H1 (cell line): ENCODE data around the gene CCNI. TPM values are rescaled to one million over a fixed set of nuclear protein-coding genes. Genes with fewer than 3 reads are reported as not detected.

Experiments
- CTCF ChIA-PET: fragments of 300-600 bp; sonication (Branson Sonifier 250); formaldehyde crosslinking; loops from one replicate; lab custom pipeline; 2021; ENCODE audit not compliant: partially characterized antibody; lab: Charles Lee
- POLR2A ChIA-PET: fragments of 300-600 bp; sonication (Branson Sonifier 250); formaldehyde crosslinking; loops from one replicate; lab custom pipeline; 2021; ENCODE audit warnings: inconsistent platforms; ENCODE audit not compliant: partially characterized antibody; lab: Charles Lee
- DNase-seq, 2 experiments: peaks; one replicate each; pipeline versions ENCODE4 v3.0.0 to v3.0.0-alpha.2; 2010 to 2022; ENCODE audit warnings: low spot score in 2 of 2, low read depth in 1 of 2, mixed read lengths in 1 of 2
- FAIRE-seq: peaks from 2 replicates; lab custom pipeline; 2011; peaks lifted over from hg19 to GRCh38; lab: Jason Lieb, UNC
- H2AFZ ChIP-seq: 2 replicates; pipeline ENCODE4 v1.8.1; 2012; ENCODE audit warnings: low read length, inconsistent platforms
- H2AK5ac ChIP-seq: 2 replicates; pipeline ENCODE4 v1.6.1; 2013; ENCODE audit warnings: low read depth, low read length
- H2BK120ac ChIP-seq: replicated peaks from 2 replicates; pipeline ENCODE3; 2013; ENCODE audit warnings: low read depth, low read length, inconsistent platforms
- H2BK12ac ChIP-seq: 2 replicates; pipeline ENCODE4 v1.6.1; 2013; ENCODE audit warnings: low read depth, low read length
- H2BK15ac ChIP-seq: 2 replicates; pipeline ENCODE4 v1.6.1; 2013; ENCODE audit warnings: low read length
- H2BK20ac ChIP-seq: 2 replicates; pipeline ENCODE4 v1.6.1; 2013; ENCODE audit warnings: low read length
- H2BK5ac ChIP-seq: 2 replicates; pipeline ENCODE4 v1.6.1; 2013; ENCODE audit warnings: low read depth, low read length
- H3K14ac ChIP-seq: 2 replicates; pipeline ENCODE4 v1.6.1; 2013; ENCODE audit warnings: inconsistent platforms; ENCODE audit not compliant: insufficient read length
- H3K18ac ChIP-seq: 2 replicates; pipeline ENCODE4 v1.6.1; 2013; ENCODE audit warnings: low read length; ENCODE audit errors: extremely low read depth
- H3K23ac ChIP-seq: 2 replicates; pipeline ENCODE4 v1.6.1; 2013; ENCODE audit warnings: inconsistent platforms; ENCODE audit not compliant: insufficient read length
- H3K23me2 ChIP-seq: 2 replicates; pipeline ENCODE4 v1.6.1; 2013; ENCODE audit warnings: low read depth, low read length
- H3K27ac ChIP-seq: 2 replicates; pipeline ENCODE4 v1.6.1; 2011; ENCODE audit warnings: low read depth, low read length, inconsistent platforms
- H3K27me3 ChIP-seq, 4 experiments: replicated peaks in 1 of 4; 1 replicate in 1 of 4; 2 replicates in 3 of 4; pipeline versions ENCODE4 v1.6.1 to v1.8.1; 2011 to 2013; ENCODE audit warnings: low read length in 3 of 4, mild to moderate bottlenecking in 3 of 4, inconsistent platforms in 2 of 4, mixed read lengths in 2 of 4, moderate library complexity in 1 of 4; ENCODE audit not compliant: control insufficient read depth in 3 of 4, insufficient read depth in 3 of 4; ENCODE audit errors: extremely low read depth in 1 of 4
- H3K36me3 ChIP-seq, 4 experiments: 2 replicates each; pipeline versions ENCODE4 v1.6.1 to v1.8.1; 2011 to 2013; ENCODE audit warnings: mild to moderate bottlenecking in 4 of 4, low read length in 3 of 4, moderate library complexity in 2 of 4, control low read depth in 1 of 4, inconsistent platforms in 1 of 4; ENCODE audit not compliant: insufficient read depth in 4 of 4, control insufficient read depth in 2 of 4
- H3K4ac ChIP-seq: replicated peaks from 2 replicates; pipeline ENCODE3; 2013; ENCODE audit warnings: low read length, low read depth, mixed read lengths, inconsistent platforms; ENCODE audit not compliant: insufficient read length
- H3K4me1 ChIP-seq, 4 experiments: replicated peaks in 1 of 4; 1 replicate in 1 of 4; 2 replicates in 3 of 4; pipeline versions ENCODE4 v1.6.1 to v1.8.1; 2011 to 2013; ENCODE audit warnings: low read length in 3 of 4, inconsistent platforms in 2 of 4, mixed read lengths in 1 of 4; ENCODE audit not compliant: insufficient read depth in 4 of 4, control insufficient read depth in 3 of 4
- H3K4me2 ChIP-seq, 2 experiments: 2 replicates each; pipeline versions ENCODE4 v1.6.1 to v1.8.1; 2011 to 2013; ENCODE audit warnings: low read depth in 2 of 2, low read length in 2 of 2, control low read depth in 1 of 2, inconsistent platforms in 1 of 2, mild to moderate bottlenecking in 1 of 2; ENCODE audit not compliant: insufficient read depth in 1 of 2
- H3K4me3 ChIP-seq, 4 experiments: fragments of 200-600, 300-600 bp in 1 of 4; sonication (generic), shearing (Covaris generic), sonication (Bioruptor Twin) in 1 of 4; 2 replicates each; pipeline versions ENCODE4 v1.5.1 to v1.8.1; 2011 to 2016; ENCODE audit warnings: low read length in 4 of 4, low read depth in 3 of 4, control low read depth in 2 of 4, inconsistent platforms in 2 of 4, mild to moderate bottlenecking in 2 of 4, mixed read lengths in 1 of 4, moderate library complexity in 1 of 4; ENCODE audit not compliant: insufficient read depth in 2 of 4; ENCODE audit errors: extremely low read depth in 1 of 4
- H3K56ac ChIP-seq: replicated peaks from 2 replicates; pipeline ENCODE3; 2013; ENCODE audit warnings: low read depth, mild to moderate bottlenecking, mixed read lengths, low read length, inconsistent platforms; ENCODE audit not compliant: insufficient read length
- H3K79me1 ChIP-seq: 2 replicates; pipeline ENCODE4 v1.6.1; 2013; ENCODE audit warnings: low read depth, low read length, control low read depth
- H3K79me2 ChIP-seq, 2 experiments: 2 replicates each; pipeline versions ENCODE4 v1.6.1 to v1.8.1; 2012 to 2013; ENCODE audit warnings: low read length in 2 of 2, mild to moderate bottlenecking in 2 of 2, inconsistent platforms in 1 of 2; ENCODE audit not compliant: insufficient read depth in 2 of 2, control insufficient read depth in 1 of 2
- H3K9ac ChIP-seq, 4 experiments: replicated peaks in 1 of 4; 1 replicate in 1 of 4; 2 replicates in 3 of 4; pipeline versions ENCODE4 v1.6.1 to v1.8.1; 2011 to 2013; ENCODE audit warnings: low read depth in 3 of 4, low read length in 3 of 4, control low read depth in 2 of 4, mild to moderate bottlenecking in 2 of 4, moderate library complexity in 2 of 4, inconsistent platforms in 1 of 4; ENCODE audit errors: extremely low read depth in 1 of 4
- H3K9me3 ChIP-seq, 2 experiments: 2 replicates each; pipeline versions ENCODE4 v1.6.1 to v1.8.1; 2012 to 2013; ENCODE audit warnings: mild to moderate bottlenecking in 2 of 2, moderate library complexity in 2 of 2, control low read depth in 1 of 2, inconsistent platforms in 1 of 2, low read depth in 1 of 2, low read length in 1 of 2, mixed read lengths in 1 of 2; ENCODE audit not compliant: insufficient read depth in 2 of 2
- H4K20me1 ChIP-seq, 2 experiments: replicated peaks in 1 of 2; 2 replicates each; pipeline versions ENCODE3 to v1.8.1; 2011 to 2013; ENCODE audit warnings: inconsistent platforms in 2 of 2, low read length in 2 of 2, mild to moderate bottlenecking in 1 of 2; ENCODE audit not compliant: insufficient read depth in 2 of 2, control insufficient read depth in 1 of 2
- H4K5ac ChIP-seq: 2 replicates; pipeline ENCODE4 v1.6.1; 2013; ENCODE audit warnings: low read length, low read depth, mixed read lengths, inconsistent platforms; ENCODE audit not compliant: insufficient read length
- H4K8ac ChIP-seq: 2 replicates; pipeline ENCODE4 v1.8.0; 2013; ENCODE audit warnings: mild to moderate bottlenecking, moderate library complexity, low read length, inconsistent platforms; ENCODE audit not compliant: insufficient read depth; ENCODE audit errors: extremely low read depth
- H4K91ac ChIP-seq: replicated peaks from 2 replicates; pipeline ENCODE3; 2013; ENCODE audit warnings: low read length, mixed read lengths, inconsistent platforms; ENCODE audit not compliant: insufficient read length
- ASH2L ChIP-seq: fragments of 200-600, 300-600 bp; sonication (generic); IDR thresholded peaks from one replicate; pipeline ENCODE4 v1.7.1; 2017; ENCODE audit warnings: low read length
- CREB1 ChIP-seq: IDR thresholded peaks from 2 replicates; pipeline ENCODE4 v1.6.1; 2012; ENCODE audit warnings: inconsistent platforms
- CTBP2 ChIP-seq: IDR thresholded peaks from 2 replicates; pipeline ENCODE4 v1.7.0; 2011; ENCODE audit warnings: borderline replicate concordance, mild to moderate bottlenecking, moderate library complexity, mixed read lengths, low read length; ENCODE audit not compliant: insufficient read depth, insufficient read length
- EZH2 ChIP-seq: fragments of 200-600 bp; sonication (generic); IDR thresholded peaks from 2 replicates; pipeline ENCODE4 v1.7.1; 2012; ENCODE audit warnings: low read depth, mild to moderate bottlenecking, moderate library complexity, low read length, inconsistent platforms; ENCODE audit not compliant: severe bottlenecking
- FOSL1 ChIP-seq: IDR thresholded peaks from 2 replicates; pipeline ENCODE4 v1.6.1; 2011; ENCODE audit warnings: mild to moderate bottlenecking, low read depth, low read length, moderate library complexity; ENCODE audit not compliant: insufficient read depth
- POLR2AphosphoS5 ChIP-seq: IDR thresholded peaks from 2 replicates; pipeline ENCODE4 v1.6.1; 2011; ENCODE audit warnings: low read depth, low read length
- SIX5 ChIP-seq: IDR thresholded peaks from 2 replicates; pipeline ENCODE4 v1.6.1; 2011; ENCODE audit warnings: mild to moderate bottlenecking, low read depth, low read length
- SP2 ChIP-seq: IDR thresholded peaks from 2 replicates; pipeline ENCODE4 v1.6.1; 2012; ENCODE audit warnings: mild to moderate bottlenecking, low read length, inconsistent platforms
- YY1 ChIP-seq: IDR thresholded peaks from 2 replicates; pipeline ENCODE4 v1.6.1; 2011; ENCODE audit warnings: low read depth, mild to moderate bottlenecking, low read length
- WGBS, 2 experiments: shearing (Covaris generic) in 1 of 2; methylation state at CpG; one replicate each; pipeline versions ENCODE4 v1.1.6 to v1.1.7; 2013 to 2015; ENCODE audit warnings: low lambda C conversion rate in 2 of 2, mixed read lengths in 2 of 2, inconsistent platforms in 1 of 2, low coverage in 1 of 2, missing lambda C conversion rate in 1 of 2; ENCODE audit not compliant: insufficient replicate concordance in 2 of 2, insufficient coverage in 1 of 2, insufficient read length in 1 of 2; ENCODE audit errors: extremely low coverage in 1 of 2, missing lambda C conversion rate in 1 of 2; 5-methylcytosine and 5-hydroxymethylcytosine counted together
- polyA plus RNA-seq, 7 experiments: library from polyadenylated mRNA; depleted of rRNA in 3 of 7; stranded (reverse) in 5 of 7; unstranded in 2 of 7; fragments of >200 nt in 5 of 7; fragments of 200-250 nt in 2 of 7; gene quantifications; 1 replicate in 5 of 7; 2 replicates in 1 of 7; 4 replicates in 1 of 7; pipeline versions ENCODE4 v1.2.1 to v1.2.3, GENCODE V29; 2011 to 2013; ENCODE audit warnings: missing spikeins in 2 of 7, mixed read lengths in 2 of 7
- total RNA-seq: library from RNA; stranded (reverse); fragmentation: NEBNext Ultra II Directional; extraction: Animal tissue kit (Norgen Biotek cat#: 25700); gene quantifications from 2 replicates; pipeline ENCODE4 v1.2.1, GENCODE V29; 2021
- TF ChIP-seq, protein P1 (sequence below), 3 experiments: IDR thresholded peaks; 1 replicate in 2 of 3; 2 replicates in 1 of 3; pipeline versions ENCODE4 v1.5.1 to v1.6.1; 2011; ENCODE audit warnings: low read length in 3 of 3, mild to moderate bottlenecking in 3 of 3, inconsistent platforms in 2 of 3, low read depth in 1 of 3, moderate library complexity in 1 of 3; ENCODE audit not compliant: insufficient read depth in 1 of 3; ENCODE audit errors: control extremely low read depth in 1 of 3

The CCNI gene
- total and polyA plus RNA-seq, 2 of the 8 experiments (the other 6 are each of a cell fraction or from before 2014, with no cell fraction given) = 97.8 to 234 TPM

DNA sequence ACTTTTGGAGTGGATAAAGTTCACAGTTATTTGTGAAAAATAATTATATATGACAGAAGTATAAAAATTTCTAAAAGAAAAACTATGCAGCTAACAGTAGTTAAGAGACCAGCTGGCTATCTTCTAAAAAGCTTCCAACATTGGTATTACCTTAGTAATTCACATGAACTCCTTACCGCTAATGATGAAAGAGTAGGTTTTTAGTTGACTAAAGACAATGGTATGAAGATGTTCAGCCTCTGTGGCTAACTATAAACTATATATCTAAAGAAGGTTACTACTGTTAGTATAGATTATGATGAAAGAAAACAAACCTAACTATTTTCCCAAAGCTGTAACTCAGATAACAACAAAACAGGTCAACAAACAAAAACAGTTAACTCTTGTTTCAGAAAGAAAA, 10.4 kb downstream of the CCNI start:
- H2AK5ac ChIP-seq = no peak overlapping the region
- peaks cover 11 to 14% of the 10 kb centered on the region in 2 experiments for H4K20me1 ChIP-seq
- H3K27me3 ChIP-seq = no peaks in the 10 kb centered on the region
- H2BK15ac ChIP-seq = no peak overlapping the region
- ChIA-PET POLR2A (interaction anchor here (0.8 kb wide), 1 partner anchor 133 kb away, joined by 3 read pairs; no protein-coding TSS in a partner anchor), CTCF (interaction anchor here (0.6 to 6.5 kb wide), 4 partner anchors 13 to 93 kb away, joined by 3 to 35 read pairs (median 4); no protein-coding TSS in a partner anchor)
- no peak overlapping the region for H3K56ac ChIP-seq
- H2BK120ac ChIP-seq = no peak overlapping the region
- H3K36me3 ChIP-seq = peaks cover 0 to 43% (median 20%) of the 10 kb centered on the region in 4 experiments; a peak in 6 of 8 replicates
- DNase-seq (no peak), FAIRE-seq (no peak)
- H3K23me2 ChIP-seq = no peaks in the 10 kb centered on the region
- 100% methylated on average over 1 of the region's 1 CpG; no CpG with 5 or more reads in 1 of the 2 experiments for WGBS, 2 experiments
- H2BK20ac ChIP-seq = no peak overlapping the region
- TF ChIP-seq SIX5 = no peak
- TF ChIP-seq POLR2AphosphoS5 = no peak
- TF ChIP-seq EZH2 = no peak
- TF ChIP-seq ASH2L = no peak
- no peak for TF ChIP-seq CREB1
- TF ChIP-seq SP2 = no peak
- no peak for TF ChIP-seq FOSL1
- no peak for TF ChIP-seq CTBP2
- no peak for TF ChIP-seq YY1
- TF ChIP-seq, protein P1, sequence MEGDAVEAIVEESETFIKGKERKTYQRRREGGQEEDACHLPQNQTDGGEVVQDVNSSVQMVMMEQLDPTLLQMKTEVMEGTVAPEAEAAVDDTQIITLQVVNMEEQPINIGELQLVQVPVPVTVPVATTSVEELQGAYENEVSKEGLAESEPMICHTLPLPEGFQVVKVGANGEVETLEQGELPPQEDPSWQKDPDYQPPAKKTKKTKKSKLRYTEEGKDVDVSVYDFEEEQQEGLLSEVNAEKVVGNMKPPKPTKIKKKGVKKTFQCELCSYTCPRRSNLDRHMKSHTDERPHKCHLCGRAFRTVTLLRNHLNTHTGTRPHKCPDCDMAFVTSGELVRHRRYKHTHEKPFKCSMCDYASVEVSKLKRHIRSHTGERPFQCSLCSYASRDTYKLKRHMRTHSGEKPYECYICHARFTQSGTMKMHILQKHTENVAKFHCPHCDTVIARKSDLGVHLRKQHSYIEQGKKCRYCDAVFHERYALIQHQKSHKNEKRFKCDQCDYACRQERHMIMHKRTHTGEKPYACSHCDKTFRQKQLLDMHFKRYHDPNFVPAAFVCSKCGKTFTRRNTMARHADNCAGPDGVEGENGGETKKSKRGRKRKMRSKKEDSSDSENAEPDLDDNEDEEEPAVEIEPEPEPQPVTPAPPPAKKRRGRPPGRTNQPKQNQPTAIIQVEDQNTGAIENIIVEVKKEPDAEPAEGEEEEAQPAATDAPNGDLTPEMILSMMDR (IDR thresholded peaks at IDR 0.05; ENCODE audit: control extremely low read depth in 1 of 3, insufficient read depth in 1 of 3, low read depth in 1 of 3, low read length in 3 of 3) = no peak
- peaks cover 3% of the 10 kb centered on the region; the same call in 1 of the 2 replicates for H3K79me1 ChIP-seq
- H3K9ac ChIP-seq = no peak overlapping the region
- no peak overlapping the region for H3K4me3 ChIP-seq
- H3K23ac ChIP-seq = no peak overlapping the region
- no peak overlapping the region for H4K8ac ChIP-seq
- H3K4me1 ChIP-seq = no peaks in the 10 kb centered on the region
- H3K4ac ChIP-seq = no peak overlapping the region
- H4K5ac ChIP-seq = no peak overlapping the region
- H2BK12ac ChIP-seq = no peak overlapping the region
- no peak overlapping the region for H2BK5ac ChIP-seq
- no peak overlapping the region for H3K27ac ChIP-seq
- no peak overlapping the region for H3K4me2 ChIP-seq
- H3K14ac ChIP-seq = no peak overlapping the region
- no peak overlapping the region for H3K18ac ChIP-seq
- H3K79me2 ChIP-seq = peaks cover 8 to 67% of the 10 kb centered on the region in 2 experiments
- no peak overlapping the region for H2AFZ ChIP-seq
- no peak overlapping the region for H4K91ac ChIP-seq
- no peaks in the 10 kb centered on the region for H3K9me3 ChIP-seq
